Fibroblast of lung (primary cell): ENCODE data around the gene AOAH.

ENCODE experiments used
- EZH2 ChIP-seq: IDR thresholded peaks from 2 replicates; pipeline ENCODE4 v1.5.1; 2012; ENCODE audit warnings: low read length, control low read depth, mild to moderate bottlenecking; ENCODE audit errors: missing control alignments
- TF ChIP-seq, protein P1 (sequence below), 2 donors: IDR thresholded peaks in 1 of 2; conservative IDR thresholded peaks in 1 of 2; 1 replicate in 1 of 2; 2 replicates in 1 of 2; pipeline ENCODE4 v1.5.1; 2011 to 2012; ENCODE audit warnings: low read length in 2 of 2, control low read depth in 1 of 2, inconsistent platforms in 1 of 2, low read depth in 1 of 2, mild to moderate bottlenecking in 1 of 2

DNA sequence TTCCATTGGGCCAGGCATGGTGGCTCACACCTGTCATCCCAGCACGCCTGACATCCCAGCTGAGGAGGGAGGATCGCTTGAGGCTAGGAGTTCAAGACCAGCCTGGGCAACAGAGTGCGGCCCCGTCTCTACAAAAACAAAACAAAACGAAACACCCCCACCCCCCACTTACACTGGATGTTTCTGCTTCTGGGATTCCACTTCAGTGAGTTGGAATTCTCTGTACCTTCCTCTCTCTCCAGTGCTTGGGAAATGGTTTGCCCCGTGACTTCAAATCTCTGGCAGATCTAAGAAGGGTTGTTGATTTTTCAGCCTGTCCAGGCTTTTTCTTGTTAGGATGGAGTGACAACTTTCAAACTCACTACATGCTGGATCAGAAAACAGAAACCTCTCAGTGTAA is 227.7 kb downstream of the AOAH start:
- TF ChIP-seq EZH2: no peak
- TF ChIP-seq, protein P1, sequence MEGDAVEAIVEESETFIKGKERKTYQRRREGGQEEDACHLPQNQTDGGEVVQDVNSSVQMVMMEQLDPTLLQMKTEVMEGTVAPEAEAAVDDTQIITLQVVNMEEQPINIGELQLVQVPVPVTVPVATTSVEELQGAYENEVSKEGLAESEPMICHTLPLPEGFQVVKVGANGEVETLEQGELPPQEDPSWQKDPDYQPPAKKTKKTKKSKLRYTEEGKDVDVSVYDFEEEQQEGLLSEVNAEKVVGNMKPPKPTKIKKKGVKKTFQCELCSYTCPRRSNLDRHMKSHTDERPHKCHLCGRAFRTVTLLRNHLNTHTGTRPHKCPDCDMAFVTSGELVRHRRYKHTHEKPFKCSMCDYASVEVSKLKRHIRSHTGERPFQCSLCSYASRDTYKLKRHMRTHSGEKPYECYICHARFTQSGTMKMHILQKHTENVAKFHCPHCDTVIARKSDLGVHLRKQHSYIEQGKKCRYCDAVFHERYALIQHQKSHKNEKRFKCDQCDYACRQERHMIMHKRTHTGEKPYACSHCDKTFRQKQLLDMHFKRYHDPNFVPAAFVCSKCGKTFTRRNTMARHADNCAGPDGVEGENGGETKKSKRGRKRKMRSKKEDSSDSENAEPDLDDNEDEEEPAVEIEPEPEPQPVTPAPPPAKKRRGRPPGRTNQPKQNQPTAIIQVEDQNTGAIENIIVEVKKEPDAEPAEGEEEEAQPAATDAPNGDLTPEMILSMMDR (conservative IDR thresholded peaks at IDR 0.05 in 1 of 2, IDR thresholded peaks at IDR 0.05 in 1 of 2; ENCODE audit: low read depth in 1 of 2, low read length in 2 of 2): no peak
